CD4-positive, CD25-positive, alpha-beta regulatory T cell (primary cell): ENCODE results near the gene TBC1D22A. TPM values are rescaled to one million over a fixed set of nuclear protein-coding genes. Genes with fewer than 3 reads are reported as not detected.

Source experiments
- ATAC-seq, 2 donors: fragments of 150-1000 bp; cut with Tn5 transposase; one replicate each; pipeline ENCODE4 v1.10.0; 2021; ENCODE audit warnings: low read depth in 2 of 2, moderate number of reproducible peaks in 2 of 2, moderate library complexity in 1 of 2
- DNase-seq, 3 donors: peaks; one replicate each; pipeline versions ENCODE4 v3.0.0 to v3.0.0-alpha.2; 2012 to 2022; ENCODE audit warnings: mixed read lengths in 1 of 3
- H3K27ac ChIP-seq: one replicate; pipeline ENCODE4 v1.7.0; 2013; ENCODE audit warnings: mild to moderate bottlenecking, low read length; ENCODE audit not compliant: insufficient read depth, poor library complexity, severe bottlenecking
- H3K27me3 ChIP-seq: one replicate; pipeline ENCODE4 v1.7.0; 2013; ENCODE audit warnings: low read length; ENCODE audit not compliant: control insufficient read depth, insufficient read depth
- H3K36me3 ChIP-seq: one replicate; pipeline ENCODE4 v1.7.0; 2013; ENCODE audit warnings: mild to moderate bottlenecking, low read length, moderate library complexity; ENCODE audit not compliant: control insufficient read depth, insufficient read depth
- H3K4me1 ChIP-seq: 2 replicates; pipeline ENCODE4 v1.7.0; 2013; ENCODE audit warnings: mild to moderate bottlenecking, low read length; ENCODE audit not compliant: insufficient read depth, control insufficient read depth, poor library complexity, severe bottlenecking
- H3K4me3 ChIP-seq: one replicate; pipeline ENCODE4 v1.7.0; 2013; ENCODE audit warnings: low read depth, mild to moderate bottlenecking, low read length, moderate library complexity
- H3K9me3 ChIP-seq, 2 experiments: 1 replicate in 1 of 2; 2 replicates in 1 of 2; pipeline ENCODE4 v1.7.0; 2013; ENCODE audit warnings: low read length in 2 of 2, mild to moderate bottlenecking in 1 of 2, moderate library complexity in 1 of 2; ENCODE audit not compliant: control insufficient read depth in 2 of 2
- H3K27ac Mint-ChIP-seq, 3 donors: one replicate each; pipeline ENCODE4 v1.8.0; 2020 to 2022; ENCODE audit warnings: mild to moderate bottlenecking in 3 of 3, mixed read lengths in 3 of 3, moderate library complexity in 2 of 3
- H3K27me3 Mint-ChIP-seq: one replicate; pipeline ENCODE4 v1.8.0; 2022; ENCODE audit warnings: mild to moderate bottlenecking, mixed read lengths
- H3K36me3 Mint-ChIP-seq: one replicate; pipeline ENCODE4 v1.8.0; 2020; ENCODE audit warnings: mixed read lengths
- H3K4me1 Mint-ChIP-seq, 4 donors: one replicate each; pipeline ENCODE4 v1.8.0; 2020 to 2022; ENCODE audit warnings: mixed read lengths in 4 of 4, mild to moderate bottlenecking in 1 of 4
- H3K4me3 Mint-ChIP-seq, 4 donors: one replicate each; pipeline ENCODE4 v1.8.0; 2020 to 2022; ENCODE audit warnings: mild to moderate bottlenecking in 4 of 4, mixed read lengths in 4 of 4, moderate library complexity in 3 of 4
- H3K9me3 Mint-ChIP-seq, 7 donors: one replicate each; pipeline ENCODE4 v1.8.0; 2020 to 2022; ENCODE audit warnings: mixed read lengths in 7 of 7, mild to moderate bottlenecking in 3 of 7, moderate library complexity in 2 of 7
- polyA plus RNA-seq, 4 donors: library from polyadenylated mRNA; unstranded; fragments of 300-500 nt; fragmentation: Illumina TruSeq; gene quantifications; one replicate each; pipeline ENCODE4 v1.2.3, GENCODE V29; 2021
- total RNA-seq: library from RNA; stranded (reverse); gene quantifications from one replicate; pipeline ENCODE4 v1.2.3, GENCODE V29; 2022

Gene TBC1D22A
- total and polyA plus RNA-seq, 5 donors from 2014 or later = 19.8 to 42.5 (median 24.3) TPM

GRCh38 chr22:47119181-47119580 is 356.7 kb downstream of the TBC1D22A start:
- H3K36me3 Mint-ChIP-seq = peaks cover 6% of the 10 kb centered on the region
- Histone ChIP-seq H3K27ac (no peak overlapping the region), H3K4me3 (no peak overlapping the region), H3K27me3 (no peaks in the 10 kb centered on the region), H3K4me1 (no peaks in the 10 kb centered on the region), H3K9me3 (no peaks in the 10 kb centered on the region), H3K36me3 (no peaks in the 10 kb centered on the region)
- H3K27ac Mint-ChIP-seq = no peak overlapping the region
- peaks cover 0 to 8% (median 4%) of the 10 kb centered on the region in 4 donors for H3K4me1 Mint-ChIP-seq
- H3K4me3 Mint-ChIP-seq = no peak overlapping the region
- ATAC-seq (no peak), DNase-seq (no peak)
- H3K9me3 Mint-ChIP-seq = no peaks in the 10 kb centered on the region
- no peaks in the 10 kb centered on the region for H3K27me3 Mint-ChIP-seq

- peak overlapping the region in 1 of 3 donors; percentile 13 for H3K27ac Mint-ChIP-seq
- H3K9me3 ChIP-seq = no peaks in the 10 kb centered on the region
- H3K27me3 ChIP-seq = no peaks in the 10 kb centered on the region
- H3K4me1 ChIP-seq = no peaks in the 10 kb centered on the region
- no peak overlapping the region for H3K27ac ChIP-seq
- no peaks in the 10 kb centered on the region for H3K36me3 ChIP-seq
- H3K36me3 Mint-ChIP-seq = peaks cover 4% of the 10 kb centered on the region
- DNase-seq = no peak
- H3K9me3 Mint-ChIP-seq = no peaks in the 10 kb centered on the region
- no peak overlapping the region for H3K4me3 Mint-ChIP-seq
- peaks cover 0 to 10% (median 6%) of the 10 kb centered on the region in 4 donors for H3K4me1 Mint-ChIP-seq
- no peak overlapping the region for H3K4me3 ChIP-seq
- ATAC-seq = no peak
- no peaks in the 10 kb centered on the region for H3K27me3 Mint-ChIP-seq
Measured at GRCh38 chr22:47120399-47120798, 357.9 kb downstream of the TBC1D22A start.

- ATAC-seq (no peak), DNase-seq (no peak)
- H3K4me3 Mint-ChIP-seq = no peak overlapping the region
- Histone ChIP-seq H3K4me1 (no peaks in the 10 kb centered on the region), H3K4me3 (no peak overlapping the region), H3K36me3 (no peaks in the 10 kb centered on the region), H3K27me3 (no peaks in the 10 kb centered on the region), H3K27ac (no peak overlapping the region), H3K9me3 (no peaks in the 10 kb centered on the region)
- peaks cover 4% of the 10 kb centered on the region for H3K36me3 Mint-ChIP-seq
- H3K27ac Mint-ChIP-seq = peak overlapping the region in 1 of 3 donors; percentile 26
- H3K4me1 Mint-ChIP-seq = peaks cover 0 to 10% (median 6%) of the 10 kb centered on the region in 4 donors
- H3K27me3 Mint-ChIP-seq = no peaks in the 10 kb centered on the region
- no peaks in the 10 kb centered on the region for H3K9me3 Mint-ChIP-seq
Measured at GRCh38 chr22:47121791-47122190, 359.3 kb downstream of the TBC1D22A start.

- Mint-ChIP-seq H3K4me1 (peaks cover 0 to 10% (median 6%) of the 10 kb centered on the region in 4 donors), H3K4me3 (no peak overlapping the region), H3K27ac (no peak overlapping the region), H3K27me3 (no peaks in the 10 kb centered on the region), H3K9me3 (no peaks in the 10 kb centered on the region), H3K36me3 (no peaks in the 10 kb centered on the region)
- Histone ChIP-seq H3K27ac (no peak overlapping the region), H3K27me3 (no peaks in the 10 kb centered on the region), H3K9me3 (no peaks in the 10 kb centered on the region), H3K4me3 (no peak overlapping the region), H3K36me3 (no peaks in the 10 kb centered on the region), H3K4me1 (no peaks in the 10 kb centered on the region)
- no peak for ATAC-seq
- DNase-seq = no peak
Measured at GRCh38 chr22:47122441-47123000, 360.1 kb downstream of the TBC1D22A start.

- Mint-ChIP-seq H3K4me1 (peaks cover 0 to 10% (median 6%) of the 10 kb centered on the region in 4 donors), H3K27me3 (no peaks in the 10 kb centered on the region), H3K4me3 (no peak overlapping the region), H3K9me3 (no peaks in the 10 kb centered on the region), H3K27ac (no peak overlapping the region), H3K36me3 (no peaks in the 10 kb centered on the region)
- no peaks in the 10 kb centered on the region for H3K4me1 ChIP-seq
- no peak for DNase-seq
- ATAC-seq = no peak
- H3K36me3 ChIP-seq = no peaks in the 10 kb centered on the region
- H3K4me3 ChIP-seq = no peak overlapping the region
- no peaks in the 10 kb centered on the region for H3K27me3 ChIP-seq
- no peaks in the 10 kb centered on the region for H3K9me3 ChIP-seq
- no peak overlapping the region for H3K27ac ChIP-seq
Measured at GRCh38 chr22:47123006-47123826, 360.8 kb downstream of the TBC1D22A start.

GRCh38 chr22:47123827-47124442 is 361.5 kb downstream of the TBC1D22A start:
- no peak overlapping the region for H3K27ac ChIP-seq
- DNase-seq (no peak), ATAC-seq (no peak)
- Mint-ChIP-seq H3K27me3 (no peaks in the 10 kb centered on the region), H3K27ac (no peak overlapping the region), H3K9me3 (no peaks in the 10 kb centered on the region), H3K36me3 (peaks cover 5% of the 10 kb centered on the region), H3K4me1 (peaks cover 0 to 14% (median 8%) of the 10 kb centered on the region in 4 donors), H3K4me3 (no peak overlapping the region)
- no peak overlapping the region for H3K4me3 ChIP-seq
- H3K9me3 ChIP-seq = no peaks in the 10 kb centered on the region
- no peaks in the 10 kb centered on the region for H3K36me3 ChIP-seq
- no peaks in the 10 kb centered on the region for H3K4me1 ChIP-seq
- H3K27me3 ChIP-seq = no peaks in the 10 kb centered on the region

- H3K4me1 ChIP-seq = no peaks in the 10 kb centered on the region
- H3K27me3 Mint-ChIP-seq = no peaks in the 10 kb centered on the region
- no peaks in the 10 kb centered on the region for H3K27me3 ChIP-seq
- H3K9me3 ChIP-seq = no peaks in the 10 kb centered on the region
- H3K4me3 ChIP-seq = no peak overlapping the region
- H3K36me3 ChIP-seq = no peaks in the 10 kb centered on the region
- no peak for DNase-seq
- no peaks in the 10 kb centered on the region for H3K9me3 Mint-ChIP-seq
- H3K27ac Mint-ChIP-seq = no peak overlapping the region
- H3K36me3 Mint-ChIP-seq = peaks cover 5% of the 10 kb centered on the region
- no peak overlapping the region for H3K27ac ChIP-seq
- peaks cover 0 to 15% (median 8%) of the 10 kb centered on the region in 4 donors for H3K4me1 Mint-ChIP-seq
- H3K4me3 Mint-ChIP-seq = no peak overlapping the region
- ATAC-seq = no peak
Measured at GRCh38 chr22:47124451-47124881, 362.0 kb downstream of the TBC1D22A start.
